Measurements from ENCODE around the gene GLI1.

DNA sequence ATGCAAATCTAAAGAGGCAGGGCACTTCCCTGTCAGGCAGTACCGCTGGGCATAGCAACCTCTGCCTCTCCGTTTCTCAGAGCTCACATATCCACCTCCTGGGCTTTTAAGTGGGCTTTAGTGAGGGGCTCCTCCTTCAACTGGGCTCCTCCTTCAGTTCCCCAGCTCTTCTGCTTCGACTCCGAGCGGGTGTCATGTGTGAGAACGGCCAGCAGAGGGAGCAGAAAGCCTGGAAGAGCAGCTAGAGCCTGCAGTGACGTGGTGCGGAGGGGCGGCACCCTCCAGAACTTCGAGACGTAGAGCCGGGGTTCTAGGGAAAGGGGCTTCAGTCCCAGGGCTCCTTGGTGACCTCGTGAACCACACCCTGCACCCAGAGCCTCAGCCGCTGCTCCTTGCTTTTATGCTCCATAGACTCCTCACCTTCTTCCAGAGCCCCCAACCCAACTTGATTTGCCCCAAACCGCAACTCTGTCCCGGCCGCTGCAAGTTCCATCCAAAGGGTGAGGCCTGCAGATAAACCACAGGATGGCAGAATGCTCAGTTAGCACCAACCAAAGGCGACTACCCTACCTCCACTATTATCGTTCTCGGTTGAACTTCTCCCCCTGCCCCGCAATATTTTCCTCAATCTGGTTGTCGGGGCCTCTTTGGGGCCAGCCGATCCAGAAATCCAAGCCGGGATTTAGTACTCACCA is 383 bp upstream of the GLI1 start:
- no peak for TF ChIP-seq EZH2 (IDR thresholded peaks at IDR 0.05; ENCODE audit: borderline replicate concordance, low read depth, low read length, severe bottlenecking)
- TF ChIP-seq, protein P1, sequence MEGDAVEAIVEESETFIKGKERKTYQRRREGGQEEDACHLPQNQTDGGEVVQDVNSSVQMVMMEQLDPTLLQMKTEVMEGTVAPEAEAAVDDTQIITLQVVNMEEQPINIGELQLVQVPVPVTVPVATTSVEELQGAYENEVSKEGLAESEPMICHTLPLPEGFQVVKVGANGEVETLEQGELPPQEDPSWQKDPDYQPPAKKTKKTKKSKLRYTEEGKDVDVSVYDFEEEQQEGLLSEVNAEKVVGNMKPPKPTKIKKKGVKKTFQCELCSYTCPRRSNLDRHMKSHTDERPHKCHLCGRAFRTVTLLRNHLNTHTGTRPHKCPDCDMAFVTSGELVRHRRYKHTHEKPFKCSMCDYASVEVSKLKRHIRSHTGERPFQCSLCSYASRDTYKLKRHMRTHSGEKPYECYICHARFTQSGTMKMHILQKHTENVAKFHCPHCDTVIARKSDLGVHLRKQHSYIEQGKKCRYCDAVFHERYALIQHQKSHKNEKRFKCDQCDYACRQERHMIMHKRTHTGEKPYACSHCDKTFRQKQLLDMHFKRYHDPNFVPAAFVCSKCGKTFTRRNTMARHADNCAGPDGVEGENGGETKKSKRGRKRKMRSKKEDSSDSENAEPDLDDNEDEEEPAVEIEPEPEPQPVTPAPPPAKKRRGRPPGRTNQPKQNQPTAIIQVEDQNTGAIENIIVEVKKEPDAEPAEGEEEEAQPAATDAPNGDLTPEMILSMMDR (IDR thresholded peaks at IDR 0.05; ENCODE audit: borderline replicate concordance, extremely low read depth, low read length, poor library complexity, severe bottlenecking): peak; percentile 99
